PC-3 (cell line): ENCODE data around the gene CENPH. TPM values are rescaled to one million over a fixed set of nuclear protein-coding genes. Genes with fewer than 3 reads are reported as not detected.

Source experiments
- ATAC-seq: fragments of 200-7000 bp; cut with Tn5 transposase; 2 replicates; pipeline ENCODE4 v1.9.1; 2020; ENCODE audit warnings: mild to moderate bottlenecking, moderate library complexity
- BruUV-seq: library from RNA; stranded (reverse); fragments of 400-500 nt; replicated peaks from 2 replicates; lab custom pipeline; 2021; lab: Mats Ljungman, UMichigan
- CTCF ChIA-PET: fragments of 300-600 bp; sonication (Branson Sonifier 250); formaldehyde crosslinking; loops from one replicate; lab custom pipeline; 2022; ENCODE audit warnings: antibody characterized with exemption; lab: Charles Lee
- POLR2A ChIA-PET: fragments of 300-600 bp; sonication (Branson Sonifier 250); formaldehyde crosslinking; loops from one replicate; lab custom pipeline; 2022; ENCODE audit warnings: antibody characterized with exemption; ENCODE audit not compliant: unreplicated experiment; lab: Charles Lee
- DNase-seq: peaks from one replicate; pipeline ENCODE4 v3.0.0-alpha.2; 2015
- H2AFZ ChIP-seq: fragments of 300-600 bp; sonication (generic); 2 replicates; pipeline ENCODE4 v1.6.0; 2016; ENCODE audit warnings: antibody characterized with exemption, low read length
- H3F3A ChIP-seq: fragments of 300-600 bp; sonication (generic); one replicate; pipeline ENCODE4 v1.6.0; 2017; ENCODE audit warnings: antibody characterized with exemption, low read length, control low read depth, mild to moderate bottlenecking; ENCODE audit not compliant: unreplicated experiment
- H3K27ac ChIP-seq: fragments of 300-600 bp; sonication (generic); 2 replicates; pipeline ENCODE4 v1.5.1; 2016; ENCODE audit warnings: mild to moderate bottlenecking, low read length
- H3K27me3 ChIP-seq: fragments of 300-600 bp; sonication (generic); 2 replicates; pipeline ENCODE4 v1.6.1; 2016; ENCODE audit warnings: low read length, mixed read lengths
- H3K36me3 ChIP-seq: fragments of 300-600 bp; sonication (generic); 2 replicates; pipeline ENCODE4 v1.6.1; 2016; ENCODE audit warnings: low read depth, mixed run types, low read length, mixed read lengths
- H3K4me1 ChIP-seq: fragments of 300-600 bp; sonication (generic); 2 replicates; pipeline ENCODE4 v1.5.1; 2016; ENCODE audit warnings: low read length; ENCODE audit not compliant: insufficient read depth
- H3K4me2 ChIP-seq: fragments of 300-600 bp; sonication (generic); 2 replicates; pipeline ENCODE4 v1.6.0; 2016; ENCODE audit warnings: low read length
- H3K4me3 ChIP-seq: fragments of 300-600 bp; sonication (generic); 2 replicates; pipeline ENCODE4 v1.5.1; 2016; ENCODE audit warnings: mild to moderate bottlenecking, low read length, mixed read lengths
- H3K79me2 ChIP-seq: fragments of 300-600 bp; sonication (generic); 2 replicates; pipeline ENCODE4 v1.6.1; 2017; ENCODE audit warnings: low read length, mixed read lengths
- H3K9ac ChIP-seq: fragments of 300-600 bp; sonication (generic); 2 replicates; pipeline ENCODE4 v1.6.0; 2016; ENCODE audit warnings: mild to moderate bottlenecking, low read length
- H3K9me2 ChIP-seq: fragments of 300-600 bp; sonication (generic); replicated peaks from 2 replicates; pipeline ENCODE4 v1.6.1; 2016; ENCODE audit warnings: mixed run types, low read length, mixed read lengths
- H3K9me3 ChIP-seq: fragments of 300-600 bp; sonication (generic); 2 replicates; pipeline ENCODE4 v1.6.1; 2016; ENCODE audit warnings: low read length, mixed read lengths
- H4K20me1 ChIP-seq: fragments of 300-600 bp; sonication (generic); 2 replicates; pipeline ENCODE4 v1.6.1; 2016; ENCODE audit warnings: low read length, mixed read lengths
- EZH2 ChIP-seq: fragments of 300-600 bp; sonication (generic); IDR thresholded peaks from one replicate; pipeline ENCODE4 v1.6.1; 2017; ENCODE audit warnings: antibody characterized with exemption, mild to moderate bottlenecking, low read length; ENCODE audit not compliant: unreplicated experiment
- EZH2phosphoT487 ChIP-seq: fragments of 300-600 bp; sonication (generic); IDR thresholded peaks from 2 replicates; pipeline ENCODE4 v1.6.1; 2018; ENCODE audit warnings: mild to moderate bottlenecking, antibody characterized with exemption, low read length, borderline replicate concordance
- intact Hi-C: fragments of 100-400 bp; cut with micrococcal nuclease; formaldehyde crosslinking; loops from 2 replicates; pipeline ENCODE4 v1.9.0; 2023
- total RNA-seq: library from RNA; depleted of rRNA; stranded (reverse); fragments of >200 nt; gene quantifications from 2 replicates; pipeline ENCODE4 v1.2.3, GENCODE V29; 2014
- TF ChIP-seq, protein P1 (sequence below): fragments of 300-600 bp; sonication (generic); conservative IDR thresholded peaks from 2 replicates; pipeline ENCODE4 v1.5.1; 2017; ENCODE audit warnings: antibody characterized with exemption, low read depth, mild to moderate bottlenecking, low read length

Gene CENPH
- total RNA-seq, 1 experiment from 2014 or later, result 27.8 TPM

- ChIA-PET POLR2A (no interaction called here), CTCF (no interaction called here)
- H2AFZ ChIP-seq, result no peak overlapping the region
- no TSS peak for BruUV-seq
- H3K27ac ChIP-seq, result no peak overlapping the region
- no peaks in the 10 kb centered on the region for H3K9me3 ChIP-seq
- no peaks in the 10 kb centered on the region for H3K79me2 ChIP-seq
- H3F3A ChIP-seq, result no peaks in the 10 kb centered on the region
- ATAC-seq (no peak), DNase-seq (no peak)
- H3K9ac ChIP-seq, result no peak overlapping the region
- TF ChIP-seq, protein P1, sequence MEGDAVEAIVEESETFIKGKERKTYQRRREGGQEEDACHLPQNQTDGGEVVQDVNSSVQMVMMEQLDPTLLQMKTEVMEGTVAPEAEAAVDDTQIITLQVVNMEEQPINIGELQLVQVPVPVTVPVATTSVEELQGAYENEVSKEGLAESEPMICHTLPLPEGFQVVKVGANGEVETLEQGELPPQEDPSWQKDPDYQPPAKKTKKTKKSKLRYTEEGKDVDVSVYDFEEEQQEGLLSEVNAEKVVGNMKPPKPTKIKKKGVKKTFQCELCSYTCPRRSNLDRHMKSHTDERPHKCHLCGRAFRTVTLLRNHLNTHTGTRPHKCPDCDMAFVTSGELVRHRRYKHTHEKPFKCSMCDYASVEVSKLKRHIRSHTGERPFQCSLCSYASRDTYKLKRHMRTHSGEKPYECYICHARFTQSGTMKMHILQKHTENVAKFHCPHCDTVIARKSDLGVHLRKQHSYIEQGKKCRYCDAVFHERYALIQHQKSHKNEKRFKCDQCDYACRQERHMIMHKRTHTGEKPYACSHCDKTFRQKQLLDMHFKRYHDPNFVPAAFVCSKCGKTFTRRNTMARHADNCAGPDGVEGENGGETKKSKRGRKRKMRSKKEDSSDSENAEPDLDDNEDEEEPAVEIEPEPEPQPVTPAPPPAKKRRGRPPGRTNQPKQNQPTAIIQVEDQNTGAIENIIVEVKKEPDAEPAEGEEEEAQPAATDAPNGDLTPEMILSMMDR, result no peak
- TF ChIP-seq EZH2 (no peak), EZH2phosphoT487 (no peak)
- H3K36me3 ChIP-seq, result no peaks in the 10 kb centered on the region; the same call in 1 of the 2 replicates
- peaks cover 9% of the 10 kb centered on the region for H3K4me1 ChIP-seq
- H4K20me1 ChIP-seq, result no peaks in the 10 kb centered on the region
- H3K4me2 ChIP-seq, result no peak overlapping the region
- intact Hi-C loops, result no loop called here
- H3K27me3 ChIP-seq, result no peaks in the 10 kb centered on the region
- H3K4me3 ChIP-seq, result no peak overlapping the region
- no peaks in the 10 kb centered on the region for H3K9me2 ChIP-seq
These were observed 13.1 kb downstream of the CENPH start for GRCh38 chr5:69202497-69202896.

DNA sequence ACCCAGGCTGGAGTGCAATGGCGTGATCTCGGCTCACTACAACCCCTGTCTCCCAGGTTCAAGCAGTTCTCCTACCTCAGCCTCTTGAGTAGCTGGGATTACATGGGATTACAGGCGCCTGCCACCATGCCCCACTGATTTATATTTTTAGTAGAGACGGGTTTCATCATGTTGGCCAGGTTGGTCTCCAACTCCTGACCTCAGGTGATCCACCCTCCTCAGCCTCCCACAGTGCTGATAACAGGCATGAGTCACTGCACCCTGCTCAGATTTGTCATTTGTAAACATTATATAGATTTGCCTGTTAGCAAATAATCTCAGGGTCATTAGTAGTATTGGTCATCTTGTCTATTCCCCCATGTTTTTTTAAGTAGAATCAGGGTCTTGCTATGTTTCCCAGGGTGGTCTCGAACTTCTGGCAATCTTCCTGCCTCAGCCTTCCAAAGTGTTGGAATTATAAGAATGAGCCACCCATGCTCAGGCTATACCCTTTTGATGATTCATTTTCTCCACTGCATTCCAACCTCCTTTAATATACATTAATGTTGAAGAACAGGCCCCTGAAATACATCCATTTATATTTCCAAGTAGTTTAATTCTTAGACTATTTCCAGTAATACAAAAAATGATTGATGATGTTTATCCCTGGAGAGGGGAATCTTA lies 17.3 kb downstream of the CENPH start:
- Histone ChIP-seq H2AFZ (no peak overlapping the region), H3K4me2 (peak overlapping the region; percentile 14; the same call in 1 of the 2 replicates), H3K9me2 (no peaks in the 10 kb centered on the region), H3K27ac (no peak overlapping the region), H3K36me3 (no peaks in the 10 kb centered on the region; the same call in 1 of the 2 replicates), H3K4me1 (peaks cover 9% of the 10 kb centered on the region), H3F3A (no peaks in the 10 kb centered on the region), H3K79me2 (no peaks in the 10 kb centered on the region), H3K27me3 (no peaks in the 10 kb centered on the region), H3K9ac (no peak overlapping the region), H4K20me1 (no peaks in the 10 kb centered on the region), H3K9me3 (no peaks in the 10 kb centered on the region), H3K4me3 (no peak overlapping the region)
- POLR2A ChIA-PET, result no interaction called here
- DNase-seq (peak; percentile 56), ATAC-seq (peak; percentile 67)
- BruUV-seq, result no TSS peak
- intact Hi-C loops, result no loop called here
- TF ChIP-seq, protein P1, result no peak
- TF ChIP-seq EZH2phosphoT487, result no peak
- TF ChIP-seq EZH2, result no peak
- CTCF ChIA-PET, result no interaction called here

DNA sequence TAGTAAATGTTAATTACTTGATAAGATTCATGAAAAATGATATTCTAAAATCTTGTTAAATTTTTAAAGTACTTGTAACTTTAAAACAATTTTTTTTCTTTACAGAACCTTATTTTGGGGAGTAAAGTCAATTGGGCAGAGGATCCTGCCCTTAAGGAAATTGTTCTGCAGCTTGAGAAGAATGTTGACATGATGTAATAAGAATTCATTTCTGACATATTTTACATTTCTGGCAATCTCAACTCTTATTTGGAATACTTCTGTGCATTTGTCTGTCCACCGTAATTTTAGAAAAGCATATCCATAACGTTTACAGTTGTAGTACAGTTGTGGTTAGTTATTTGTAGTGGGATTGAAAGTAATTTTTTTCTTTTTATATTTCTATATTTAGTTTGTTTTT lies 20.2 kb downstream of the CENPH start:
- Histone ChIP-seq H3F3A (no peaks in the 10 kb centered on the region), H3K9me2 (no peaks in the 10 kb centered on the region), H4K20me1 (no peaks in the 10 kb centered on the region), H3K9me3 (no peaks in the 10 kb centered on the region), H3K27ac (no peak overlapping the region), H3K4me1 (peaks cover 17% of the 10 kb centered on the region), H3K79me2 (no peaks in the 10 kb centered on the region), H3K4me2 (no peak overlapping the region), H3K36me3 (no peaks in the 10 kb centered on the region), H2AFZ (no peak overlapping the region), H3K9ac (no peak overlapping the region), H3K4me3 (no peak overlapping the region), H3K27me3 (no peaks in the 10 kb centered on the region)
- CTCF ChIA-PET, result no interaction called here
- BruUV-seq, result no TSS peak
- intact Hi-C loops, result no loop called here
- no peak for ATAC-seq
- POLR2A ChIA-PET, result no interaction called here
- TF ChIP-seq, protein P1, result no peak
- no peak for DNase-seq
